NT2/D1 (cell line): ENCODE data around the gene MERTK.

Experiments used
- SUZ12 ChIP-seq: IDR thresholded peaks from 2 replicates; pipeline ENCODE4 v1.6.1; 2011; ENCODE audit not compliant: insufficient read length, insufficient read depth; ENCODE audit errors: extremely low read depth
- YY1 ChIP-seq: IDR thresholded peaks from 2 replicates; pipeline ENCODE4 v1.6.1; 2011; ENCODE audit not compliant: insufficient read length, insufficient read depth
- ZNF274 ChIP-seq: IDR thresholded peaks from 2 replicates; pipeline ENCODE4 v1.6.1; 2011; ENCODE audit warnings: mild to moderate bottlenecking, low read depth, low read length

GRCh38 chr2:112012556-112012955 lies 114.1 kb downstream of the MERTK start:
- TF ChIP-seq ZNF274 (no peak), YY1 (no peak), SUZ12 (no peak)
